ENCODE data around the gene MMP15.
"Not testable (repeated sequence)": the region's sequence is repeated elsewhere in the genome, so short reads cannot be mapped to it uniquely, and the experiment has no call there.

The MMP15 gene

DNA sequence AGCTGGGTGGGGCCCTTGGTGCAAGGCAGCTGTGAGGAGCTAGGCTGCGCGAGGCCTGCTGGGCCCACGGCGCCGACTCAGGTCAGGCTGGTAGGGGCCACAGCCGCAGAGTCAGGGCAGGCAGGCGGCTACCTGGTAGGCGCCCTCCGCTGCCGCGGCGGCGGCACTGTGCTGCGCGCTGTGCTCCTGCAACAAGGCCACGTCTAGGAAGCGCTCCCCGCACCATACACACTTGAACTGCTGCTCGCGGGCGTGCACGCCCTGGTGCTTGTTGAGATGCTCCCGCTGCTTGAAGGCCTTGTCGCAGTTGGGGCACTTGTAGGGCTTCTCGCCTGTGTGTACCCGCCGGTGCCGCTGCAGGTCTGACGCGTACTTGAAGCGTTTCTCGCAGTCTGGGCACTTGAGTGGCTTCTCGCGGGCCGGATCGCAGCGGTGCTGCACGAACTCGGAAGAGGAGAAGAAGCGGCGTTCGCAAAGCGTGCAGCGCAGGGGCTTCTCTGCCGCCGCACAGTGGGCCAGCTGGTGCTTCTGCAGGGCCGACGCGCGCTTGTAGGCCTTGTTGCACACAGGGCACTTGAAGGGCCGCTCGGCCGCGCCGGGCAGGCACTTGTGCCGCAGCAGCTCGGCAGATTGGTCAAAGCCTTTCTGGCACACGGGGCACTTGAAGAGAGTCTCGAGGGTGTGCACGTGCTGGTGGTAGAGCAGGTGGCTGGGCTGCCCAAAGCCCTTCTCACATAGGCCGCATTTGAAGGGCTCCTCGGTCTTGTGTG is 29.0 kb upstream of the MMP15 start:
- no peak for DNase-seq (ENCODE audit: low read depth in 2 of 2)

DNA sequence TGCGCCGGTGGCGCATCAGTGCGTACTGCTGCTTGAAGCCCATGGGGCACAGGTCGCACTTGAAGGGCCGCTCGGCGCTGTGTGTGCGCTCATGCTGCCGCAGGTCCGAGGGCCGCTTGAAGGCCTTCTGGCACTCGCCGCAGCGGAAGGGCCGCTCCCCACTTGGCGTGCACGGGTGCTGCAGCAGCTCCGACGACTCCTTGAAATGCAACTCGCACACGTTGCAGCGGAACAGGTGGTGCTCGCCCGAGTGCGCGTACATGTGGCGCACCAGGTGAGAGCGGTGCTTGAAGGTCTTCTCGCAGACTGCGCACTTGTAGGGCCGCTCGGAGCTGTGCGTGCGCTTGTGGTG is 28.4 kb upstream of the MMP15 start:
- no peak for DNase-seq (ENCODE audit: low read depth in 2 of 2)

DNA sequence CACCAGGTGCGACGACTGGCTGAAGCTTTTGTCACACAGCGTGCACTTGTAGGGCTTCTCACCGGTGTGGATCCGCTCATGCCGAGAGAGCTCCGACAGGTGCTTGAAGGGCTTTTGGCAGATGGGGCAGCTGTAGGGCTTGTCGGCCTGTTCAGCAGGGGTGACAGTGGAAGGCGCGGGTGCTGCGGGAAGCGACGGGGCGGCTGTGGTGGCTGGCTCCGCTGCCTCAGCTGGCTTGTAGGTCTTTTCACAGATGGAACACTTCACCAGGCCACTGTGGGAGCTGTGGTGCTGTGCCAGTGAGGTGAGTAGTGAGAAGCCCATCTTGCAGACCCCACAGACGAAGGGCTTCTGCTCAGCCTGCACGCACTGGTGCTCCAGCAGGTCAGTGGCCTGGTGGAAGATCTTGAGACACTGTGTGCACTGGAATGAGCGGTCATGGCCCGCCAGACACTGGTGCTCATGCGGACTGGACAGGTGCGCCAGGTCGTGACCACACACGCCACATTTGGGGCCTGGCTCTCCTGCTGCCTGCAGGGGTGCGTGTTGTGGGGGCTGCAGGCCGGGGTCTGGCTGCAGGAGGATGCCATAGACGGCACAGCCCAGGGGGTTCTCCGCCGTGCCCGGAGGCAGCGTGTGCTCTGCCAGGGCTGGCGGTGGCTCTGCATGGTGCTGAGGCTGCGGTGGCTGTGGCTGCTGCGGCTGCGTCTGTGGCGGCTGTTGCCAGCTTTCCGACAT is 27.9 kb upstream of the MMP15 start:
- no peak for DNase-seq (ENCODE audit: low read depth in 2 of 2)

DNA sequence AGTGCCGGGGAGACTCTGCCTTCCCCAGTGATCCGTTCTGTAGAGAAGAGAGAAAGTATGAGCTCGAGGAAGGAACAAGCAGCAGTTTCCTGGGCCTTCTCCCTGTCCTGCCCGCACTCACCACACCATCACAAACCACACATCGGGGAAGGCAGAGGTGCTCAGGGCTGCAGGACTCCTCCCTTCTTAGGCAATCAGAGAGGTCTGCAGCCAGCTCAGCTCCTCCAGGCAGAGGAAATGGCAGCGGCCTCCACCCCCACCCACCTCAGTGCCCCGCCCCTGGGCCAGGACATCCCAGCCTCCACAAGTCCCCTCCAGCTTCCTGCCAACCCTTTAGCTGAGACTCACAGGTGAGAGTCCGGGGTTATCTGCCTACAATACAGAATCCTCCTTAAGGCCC is 27.1 kb upstream of the MMP15 start:
- DNase-seq (ENCODE audit: low read depth in 2 of 2), result peak; percentile 28 to 41

DNA sequence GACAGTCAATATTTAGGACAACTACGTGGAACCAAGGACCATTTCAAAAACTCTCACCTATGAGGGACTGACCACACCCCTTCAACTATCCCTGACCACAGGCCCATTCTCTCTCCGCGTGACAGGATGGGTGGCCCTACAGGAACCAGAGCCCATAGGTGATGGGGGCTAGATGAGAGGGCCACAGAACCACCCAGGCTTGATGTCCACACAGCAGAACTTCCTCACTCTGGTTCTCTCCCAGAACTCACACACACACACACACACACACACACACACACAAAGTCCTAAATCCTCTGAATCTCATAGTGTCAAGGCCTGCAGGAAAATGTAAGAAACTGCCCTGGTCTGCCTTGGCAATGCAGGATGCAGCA is 26.6 kb upstream of the MMP15 start:
- no peak for DNase-seq (ENCODE audit: low read depth in 2 of 2)

DNA sequence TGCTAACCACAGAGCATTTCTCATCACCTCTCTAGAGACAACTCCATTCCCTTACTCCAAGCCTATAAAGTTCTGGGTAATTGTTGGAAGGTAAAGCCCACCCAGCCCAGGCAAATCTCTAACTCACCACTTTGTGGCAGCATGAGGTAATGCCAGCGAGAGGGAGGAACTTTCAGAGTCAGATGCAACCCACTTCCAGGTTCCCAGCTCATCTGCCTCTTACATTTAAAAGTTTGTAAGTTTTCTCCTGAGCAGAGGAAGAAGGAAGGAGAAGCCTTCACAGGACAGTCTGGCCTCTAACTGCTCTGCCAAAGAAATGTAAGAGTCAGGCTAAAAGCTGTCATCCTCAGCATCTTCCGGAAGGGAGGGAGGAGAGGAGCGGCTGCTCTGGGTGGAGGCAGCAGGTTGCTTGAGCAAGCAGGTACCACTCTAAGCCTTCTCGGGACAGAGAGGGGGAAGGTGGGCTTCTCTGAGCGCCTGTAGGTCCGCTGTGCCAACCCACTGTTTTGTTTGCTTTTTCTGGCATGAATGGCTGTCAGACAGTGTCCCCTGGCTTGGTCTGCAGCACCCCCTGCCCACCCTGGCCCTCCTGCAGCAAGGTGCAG is 26.1 kb upstream of the MMP15 start:
- DNase-seq (ENCODE audit: low read depth in 2 of 2), result peak in 1 of 2 donors; percentile 15

DNA sequence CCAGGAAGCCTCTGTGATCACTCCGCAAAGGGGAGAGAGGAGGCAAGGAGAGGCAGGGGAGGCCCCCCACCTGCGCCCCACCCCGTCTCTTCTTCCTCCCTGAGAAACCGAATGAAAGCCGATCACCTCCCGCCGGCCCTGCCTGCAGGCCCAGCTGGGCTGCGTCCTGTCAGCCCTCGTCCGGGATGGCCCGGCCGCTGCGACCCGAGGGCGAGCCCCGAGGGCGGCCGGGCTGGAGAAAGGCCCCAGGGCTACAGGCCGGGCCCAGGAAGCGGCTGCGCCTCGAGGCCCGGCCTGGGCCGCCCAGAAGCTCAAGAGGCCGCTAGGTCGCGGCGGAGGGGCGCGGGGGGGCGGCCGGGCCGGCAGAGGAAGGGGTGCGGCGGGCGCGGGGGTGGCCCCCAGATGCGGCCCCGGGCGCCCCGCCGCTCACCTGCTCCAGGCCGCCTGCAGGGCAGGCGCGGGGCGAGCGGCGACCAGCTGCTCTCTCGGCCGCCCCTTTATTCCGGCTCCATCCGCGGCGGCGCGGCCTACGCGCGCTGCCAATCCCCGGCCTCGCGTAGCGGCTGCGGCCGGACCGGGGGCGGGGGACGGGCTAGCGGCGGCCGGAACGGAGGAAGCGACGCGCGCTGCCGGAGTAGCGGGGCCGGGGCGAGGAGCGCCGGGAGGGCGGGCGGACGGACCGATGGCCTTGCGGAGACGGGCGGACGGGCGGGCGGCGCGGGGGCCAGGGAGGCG is 25.4 kb upstream of the MMP15 start, which contains the start of gene ZNF319:
TSS of gene ZNF319 (minus strand) at position 702 of the 735 bp plus-strand sequence. CDS start 2,407 bp downstream, outside the sequence.
- no peak for DNase-seq (ENCODE audit: low read depth in 2 of 2)

DNA sequence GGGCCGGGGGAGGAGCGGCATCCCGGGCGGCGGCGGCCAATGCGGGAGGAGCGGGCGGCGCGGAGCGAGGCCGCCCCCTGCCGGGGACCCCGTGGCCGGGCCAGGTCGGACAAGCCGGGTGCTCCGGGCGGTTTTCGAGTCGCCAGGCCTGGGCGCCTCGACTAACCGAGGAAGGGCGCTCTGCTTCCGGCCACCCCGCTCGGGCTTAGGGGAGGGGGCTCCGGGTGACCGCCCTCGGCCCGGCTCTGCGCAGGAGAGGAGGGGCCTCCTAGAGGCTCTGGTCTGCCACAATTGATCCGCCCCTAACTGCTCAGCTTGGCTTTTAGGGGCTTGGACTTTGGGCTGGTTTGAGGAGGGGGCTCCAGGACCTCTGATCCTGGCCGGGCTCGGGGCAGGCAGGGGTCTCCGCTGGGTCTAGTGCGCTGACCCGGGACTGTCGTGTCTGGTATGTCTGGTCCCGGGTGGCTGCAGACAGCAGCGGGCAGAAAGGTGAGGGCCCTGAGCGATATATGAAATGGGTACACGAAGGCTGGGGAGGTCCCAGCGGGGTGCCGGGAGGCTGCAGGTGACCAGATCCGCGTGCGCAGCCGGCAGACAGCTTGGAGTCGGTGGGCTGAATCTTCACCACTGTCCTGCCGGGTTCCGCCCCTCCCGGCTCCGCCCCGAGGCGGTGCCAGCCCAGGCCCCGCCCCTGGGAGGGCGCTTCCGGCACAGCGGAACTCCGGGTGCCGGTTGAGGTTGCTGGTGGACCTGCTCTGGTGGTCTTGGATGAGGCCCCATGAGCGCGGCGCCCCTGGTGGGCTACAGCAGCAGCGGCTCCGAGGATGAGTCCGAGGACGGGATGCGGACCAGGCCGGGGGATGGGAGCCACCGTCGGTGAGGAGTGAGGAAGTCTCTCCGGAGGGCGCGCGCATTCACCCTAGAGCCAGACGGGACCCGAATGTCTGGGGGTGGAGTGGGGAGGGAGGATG is 24.6 kb upstream of the MMP15 start, which contains the start of gene USB1:
TSS of gene USB1 (plus strand) at position 702 of the 971 bp plus-strand sequence. CDS start at position 779, 77 bp downstream.
- peak; percentile 71 to 80 for DNase-seq (ENCODE audit: low read depth in 2 of 2)

DNA sequence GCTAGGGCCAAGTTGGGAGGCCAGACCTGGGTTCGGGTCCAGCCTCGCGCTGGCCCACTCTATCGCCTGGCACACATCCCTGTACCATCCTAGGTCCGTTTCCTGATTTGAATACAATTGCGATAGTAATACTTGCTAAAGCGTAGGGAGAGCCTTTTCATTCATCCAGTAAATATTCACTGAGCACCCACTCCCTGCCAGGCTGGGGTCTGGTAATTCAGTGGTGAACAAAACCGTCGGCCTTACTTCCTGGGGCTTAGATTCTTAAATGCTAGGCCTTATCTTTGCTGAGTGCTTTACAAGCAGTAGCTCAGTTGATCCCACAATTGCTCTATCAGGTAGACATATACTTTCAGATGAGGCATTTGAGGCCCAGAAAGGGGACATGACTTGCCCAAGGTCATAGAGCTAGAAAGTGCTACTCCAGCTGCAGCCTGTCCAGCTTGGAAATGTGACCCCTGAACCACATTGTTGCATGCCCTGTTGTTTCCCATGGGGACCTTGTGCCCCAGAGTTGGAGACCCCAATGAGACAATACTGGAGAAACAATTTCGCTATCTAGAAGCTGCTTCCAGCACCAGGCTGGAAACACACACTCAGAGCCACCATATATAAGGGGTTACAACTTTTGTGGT is 23.7 kb upstream of the MMP15 start:
- no peak for DNase-seq (ENCODE audit: low read depth in 2 of 2)

DNA sequence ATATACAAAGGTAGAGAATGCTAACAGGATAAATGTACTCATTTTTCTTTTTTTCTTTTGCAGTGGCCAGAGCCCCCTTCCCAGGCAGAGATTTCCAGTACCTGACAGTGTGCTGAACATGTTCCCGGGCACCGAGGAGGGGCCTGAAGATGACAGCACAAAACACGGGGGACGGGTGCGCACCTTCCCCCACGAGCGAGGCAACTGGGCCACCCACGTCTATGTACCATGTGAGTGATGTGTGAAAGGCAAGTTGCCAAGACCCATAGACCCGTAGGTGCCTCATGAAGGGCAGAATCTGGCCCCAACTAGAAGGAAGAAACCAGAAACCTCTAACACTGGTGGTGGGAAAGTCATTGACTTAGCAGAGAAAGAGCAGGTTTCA is 23.1 kb upstream of the MMP15 start:
- no peak for DNase-seq (ENCODE audit: low read depth in 2 of 2)

DNA sequence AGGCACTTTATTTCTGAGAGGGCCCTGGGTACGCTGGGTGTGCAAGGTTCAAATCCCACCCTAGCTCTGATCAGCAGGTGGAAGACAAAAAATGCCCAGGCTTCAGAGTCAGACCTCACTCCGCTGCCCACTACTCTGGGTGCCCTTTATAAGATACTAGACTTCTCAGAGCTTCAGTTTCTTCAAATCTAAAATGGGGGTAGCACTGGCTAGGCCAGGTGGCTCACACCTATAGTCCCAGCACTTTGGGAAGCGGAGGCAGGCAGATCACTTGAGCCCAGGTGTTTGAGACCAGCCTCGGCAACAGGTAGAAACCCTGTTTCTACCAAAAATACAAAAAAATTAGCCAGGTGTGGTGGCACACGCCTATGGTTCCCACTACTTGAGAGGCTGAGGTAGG is 22.6 kb upstream of the MMP15 start:
- no peak for DNase-seq (ENCODE audit: low read depth in 2 of 2)

DNA sequence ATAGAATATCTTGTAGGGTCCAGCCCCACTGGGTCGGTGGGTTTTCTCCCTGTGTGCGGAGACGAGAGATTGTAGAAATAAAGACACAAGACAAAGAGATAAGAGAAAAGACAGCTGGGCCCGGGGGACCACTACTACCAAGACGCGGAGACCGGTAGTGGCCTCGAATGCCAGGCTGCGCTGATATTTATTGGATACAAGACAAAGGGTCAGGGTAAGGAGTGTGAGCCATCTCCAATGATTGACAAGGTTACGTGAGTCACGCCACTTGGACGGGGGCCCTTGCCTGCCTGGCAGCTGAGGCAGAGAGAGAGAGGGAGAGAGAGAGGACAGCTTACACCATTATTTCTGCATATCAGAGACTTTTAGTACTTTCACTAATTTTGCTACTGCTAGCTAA is 20.8 kb upstream of the MMP15 start:
- not testable (repeated sequence) for DNase-seq (ENCODE audit: low read depth in 2 of 2)

DNA sequence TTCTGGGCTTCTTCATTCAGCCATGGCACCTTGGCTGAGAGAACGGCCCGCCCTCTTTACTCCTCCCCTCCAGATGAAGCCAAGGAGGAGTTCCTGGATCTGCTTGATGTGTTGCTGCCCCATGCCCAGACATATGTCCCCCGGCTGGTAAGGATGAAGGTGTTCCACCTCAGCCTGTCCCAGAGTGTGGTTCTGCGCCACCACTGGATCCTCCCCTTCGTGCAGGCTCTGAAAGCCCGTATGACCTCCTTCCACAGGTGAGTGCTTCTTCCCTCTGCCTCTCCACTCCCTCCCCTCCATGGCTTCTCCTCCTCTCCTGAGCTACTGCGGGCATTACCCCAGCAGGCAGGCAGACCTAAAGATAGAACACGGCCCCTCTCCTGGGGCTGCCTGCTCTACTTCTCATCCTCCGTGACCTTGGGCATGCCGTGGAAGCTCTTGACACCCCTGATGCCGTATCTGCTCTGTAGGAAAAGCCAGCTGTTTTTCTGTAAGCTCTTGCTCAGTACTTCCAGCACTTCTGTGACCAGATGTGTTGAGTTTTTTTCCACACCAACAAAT is 15.6 kb upstream of the MMP15 start:
- no peak for DNase-seq (ENCODE audit: low read depth in 2 of 2)

DNA sequence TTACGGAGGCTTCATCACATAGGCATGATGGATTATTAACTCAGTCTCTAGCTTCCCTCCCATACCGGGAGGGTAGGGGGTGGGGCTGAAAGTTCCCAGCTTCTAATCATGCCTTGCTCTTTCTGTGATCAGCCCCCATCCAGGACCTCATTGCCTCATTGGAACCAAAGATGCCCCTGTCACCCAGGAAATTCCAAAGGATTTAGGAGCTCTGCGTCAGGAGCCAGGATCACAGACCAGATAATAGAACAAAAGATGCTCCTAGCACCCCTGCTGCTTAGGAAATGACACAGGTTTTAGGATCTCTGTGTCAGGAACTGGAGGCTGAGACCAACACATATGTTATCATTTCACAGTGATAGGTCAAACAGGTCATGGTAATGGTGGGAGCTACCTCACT is 14.7 kb upstream of the MMP15 start:
- DNase-seq (ENCODE audit: low read depth in 2 of 2), result no peak

DNA sequence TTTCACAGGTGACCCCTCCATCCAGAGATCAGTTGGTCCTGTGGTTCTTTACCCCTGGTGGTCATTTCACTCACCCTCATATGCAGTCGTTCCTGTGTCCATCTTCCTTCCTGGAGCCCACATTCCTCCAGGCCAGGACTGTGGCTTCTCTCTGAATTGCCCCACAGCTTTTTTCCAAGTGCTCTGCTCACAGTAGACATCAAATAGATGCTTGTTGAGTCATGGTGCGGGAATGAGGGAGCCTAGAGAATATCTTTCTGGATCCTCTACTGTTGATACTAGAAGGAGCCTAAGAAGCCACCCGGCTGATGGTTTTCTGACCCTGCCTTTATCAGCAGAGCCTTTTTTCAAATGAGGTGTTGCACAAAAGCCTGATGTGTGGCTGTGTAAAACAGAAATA is 13.9 kb upstream of the MMP15 start:
- no peak for DNase-seq (ENCODE audit: low read depth in 2 of 2)

DNA sequence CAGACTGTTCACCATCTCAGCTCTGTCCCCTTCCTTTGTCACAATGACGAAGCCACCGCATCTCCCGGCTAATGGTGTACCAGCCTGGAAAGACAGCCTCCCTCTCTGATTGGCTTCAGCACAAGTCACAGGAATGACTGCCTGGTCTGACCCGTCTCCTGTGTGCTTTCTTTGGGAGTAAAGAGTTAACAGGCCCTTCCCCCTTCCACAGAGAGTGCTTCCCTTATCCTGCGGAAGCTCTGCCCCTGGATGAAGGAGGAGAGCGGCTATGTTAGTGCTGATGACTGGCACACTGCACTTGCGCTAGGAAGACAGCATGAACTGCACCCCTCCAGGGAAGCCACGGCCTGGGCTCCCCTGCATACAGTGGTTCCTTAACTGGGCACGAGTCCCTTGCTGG is 13.1 kb upstream of the MMP15 start:
- DNase-seq (ENCODE audit: low read depth in 2 of 2), result no peak

DNA sequence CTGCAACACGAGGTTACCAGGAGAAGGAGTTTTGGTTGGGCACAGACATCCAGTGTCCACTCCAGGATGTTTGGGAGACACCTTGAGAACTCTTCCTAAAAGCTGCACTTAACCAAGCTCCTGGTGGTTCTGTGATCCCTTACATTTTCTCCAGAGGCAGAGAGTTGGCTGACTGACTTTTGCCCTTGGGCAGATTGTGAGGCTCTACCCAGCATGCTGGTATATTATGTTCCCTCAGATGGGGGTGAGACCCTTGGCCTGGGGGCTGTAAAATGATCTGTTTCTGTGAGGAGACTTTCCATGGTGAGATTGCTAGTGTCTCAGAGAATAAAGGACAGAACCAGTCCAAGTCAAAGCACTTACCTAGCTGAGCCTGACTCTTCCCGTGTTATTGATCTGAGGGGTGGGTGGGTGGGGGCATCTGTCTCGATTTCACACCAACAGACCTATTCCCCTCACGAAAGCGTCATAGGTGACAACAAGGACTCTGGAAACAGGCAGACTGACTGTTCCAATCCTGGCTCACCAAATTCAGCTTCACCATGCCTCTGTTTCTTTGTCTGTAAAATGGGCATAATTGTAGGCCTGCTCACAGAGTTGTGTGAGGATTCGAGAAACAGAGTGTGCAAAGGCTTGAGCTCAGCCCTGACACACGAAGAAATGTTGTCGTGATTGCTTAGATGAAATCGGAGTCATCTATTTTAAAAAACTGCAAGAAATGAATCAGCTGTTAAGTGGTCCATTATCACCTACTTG is 12.2 kb upstream of the MMP15 start:
- DNase-seq (ENCODE audit: low read depth in 2 of 2), result no peak

DNA sequence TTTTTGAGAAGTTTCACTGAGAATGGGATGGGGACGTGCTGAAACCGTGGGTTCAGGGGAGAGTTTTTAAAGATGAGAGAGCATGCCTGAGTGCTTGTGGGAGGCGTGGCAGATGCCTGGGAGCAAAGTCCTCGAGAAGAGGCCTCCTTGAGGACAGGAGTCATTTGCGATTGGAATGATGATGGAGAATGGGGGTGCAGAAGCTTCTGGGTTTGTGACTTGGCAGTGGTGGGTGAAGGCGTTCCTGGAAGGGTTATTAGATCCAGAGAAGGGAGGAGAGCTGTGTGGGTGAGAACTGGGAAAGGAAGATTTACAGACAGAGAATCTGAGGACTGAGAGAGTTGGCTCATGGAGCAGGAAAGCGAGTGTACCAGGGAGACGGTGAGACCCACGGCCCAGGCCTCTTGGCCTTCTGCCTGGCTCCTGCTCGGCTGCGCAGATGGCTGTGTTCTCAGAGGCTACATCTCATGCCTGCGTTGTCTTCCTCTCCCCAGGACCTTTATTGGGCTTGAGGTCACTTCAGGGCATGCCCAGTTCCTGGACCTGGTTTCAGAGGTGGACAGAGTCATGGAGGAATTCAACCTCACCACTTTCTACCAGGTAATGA is 8.6 kb upstream of the MMP15 start:
- no peak for DNase-seq (ENCODE audit: low read depth in 2 of 2)

DNA sequence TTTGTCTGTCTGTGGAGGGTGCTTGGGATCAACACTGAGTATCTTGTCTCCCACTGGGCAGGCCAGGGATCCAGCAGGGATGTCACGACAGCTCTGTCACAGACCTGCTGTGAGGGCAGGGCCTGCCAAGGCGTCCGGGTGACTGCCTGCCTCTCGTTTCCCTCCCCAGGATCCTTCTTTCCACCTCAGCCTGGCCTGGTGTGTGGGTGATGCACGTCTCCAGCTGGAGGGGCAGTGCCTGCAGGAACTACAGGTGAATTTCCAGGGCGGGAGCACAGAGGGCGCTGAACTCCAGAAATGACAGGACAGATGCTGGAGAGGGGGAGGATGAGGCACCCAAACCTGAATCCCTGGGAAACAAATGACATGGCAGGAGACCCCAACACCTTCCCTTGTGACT is 6.8 kb upstream of the MMP15 start:
- no peak for DNase-seq (ENCODE audit: low read depth in 2 of 2)

All from stimulated activated CD4-positive, alpha-beta T cell treated with anti-CD3 and anti-CD28 coated beads, Interleukin-4, amount 100 ng/mL, for 48 hours (primary cell).